BE2C (cell line): ENCODE data around the gene TMEM269.
A peak's percentile ranks its signal among the peaks of the same experiment; 100 is the strongest.
"Not testable (repeated sequence)": the region's sequence is repeated elsewhere in the genome, so short reads cannot be mapped to it uniquely, and the experiment has no call there.

Experiments
- DNase-seq: peaks from one replicate; pipeline ENCODE4 v3.0.0-alpha.2; 2020
- H3K27me3 ChIP-seq: fragments of 250-450 bp; sonication (Bioruptor Pico); 2 replicates; pipeline ENCODE4 v1.5.1; 2020; ENCODE audit warnings: mild to moderate bottlenecking
- H3K36me3 ChIP-seq: fragments of 250-450 bp; sonication (Bioruptor Pico); 2 replicates; pipeline ENCODE4 v1.5.1; 2020; ENCODE audit warnings: mild to moderate bottlenecking
- H3K4me1 ChIP-seq: fragments of 250-450 bp; sonication (Bioruptor Pico); 2 replicates; pipeline ENCODE4 v1.5.1; 2020
- H3K4me3 ChIP-seq: 2 replicates; pipeline ENCODE4 v1.5.1; 2011; ENCODE audit warnings: low read depth, low read length
- H3K9me3 ChIP-seq: fragments of 250-450 bp; sonication (Bioruptor Pico); 2 replicates; pipeline ENCODE4 v1.5.1; 2020
- TF ChIP-seq, protein P1 (sequence below): IDR thresholded peaks from 2 replicates; pipeline ENCODE4 v1.5.1; 2012; ENCODE audit warnings: mild to moderate bottlenecking, low read depth, low read length

Gene TMEM269

GRCh38 chr1:42806593-42806992, 21.8 kb downstream of the TMEM269 start:
- H3K9me3 ChIP-seq: no peaks in the 10 kb centered on the region
- H3K27me3 ChIP-seq: no peaks in the 10 kb centered on the region
- no peak overlapping the region for H3K4me3 ChIP-seq
- H3K4me1 ChIP-seq: 0 out of 2 replicates have a peak, but pooled peaks cover 3% of the 10 kb centered on the region
- TF ChIP-seq, protein P1, sequence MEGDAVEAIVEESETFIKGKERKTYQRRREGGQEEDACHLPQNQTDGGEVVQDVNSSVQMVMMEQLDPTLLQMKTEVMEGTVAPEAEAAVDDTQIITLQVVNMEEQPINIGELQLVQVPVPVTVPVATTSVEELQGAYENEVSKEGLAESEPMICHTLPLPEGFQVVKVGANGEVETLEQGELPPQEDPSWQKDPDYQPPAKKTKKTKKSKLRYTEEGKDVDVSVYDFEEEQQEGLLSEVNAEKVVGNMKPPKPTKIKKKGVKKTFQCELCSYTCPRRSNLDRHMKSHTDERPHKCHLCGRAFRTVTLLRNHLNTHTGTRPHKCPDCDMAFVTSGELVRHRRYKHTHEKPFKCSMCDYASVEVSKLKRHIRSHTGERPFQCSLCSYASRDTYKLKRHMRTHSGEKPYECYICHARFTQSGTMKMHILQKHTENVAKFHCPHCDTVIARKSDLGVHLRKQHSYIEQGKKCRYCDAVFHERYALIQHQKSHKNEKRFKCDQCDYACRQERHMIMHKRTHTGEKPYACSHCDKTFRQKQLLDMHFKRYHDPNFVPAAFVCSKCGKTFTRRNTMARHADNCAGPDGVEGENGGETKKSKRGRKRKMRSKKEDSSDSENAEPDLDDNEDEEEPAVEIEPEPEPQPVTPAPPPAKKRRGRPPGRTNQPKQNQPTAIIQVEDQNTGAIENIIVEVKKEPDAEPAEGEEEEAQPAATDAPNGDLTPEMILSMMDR: no peak
- no peaks in the 10 kb centered on the region for H3K36me3 ChIP-seq
- no peak for DNase-seq

GRCh38 chr1:42807056-42807668, 22.4 kb downstream of the TMEM269 start:
- Histone ChIP-seq H3K36me3 (no peaks in the 10 kb centered on the region), H3K27me3 (no peaks in the 10 kb centered on the region), H3K9me3 (no peaks in the 10 kb centered on the region), H3K4me1 (0 out of 2 replicates have a peak, but pooled peaks cover 3% of the 10 kb centered on the region), H3K4me3 (no peak overlapping the region)
- TF ChIP-seq, protein P1: no peak
- DNase-seq: no peak

GRCh38 chr1:42814815-42815214, 30.0 kb downstream of the TMEM269 start:
- not testable (repeated sequence) for H3K9me3 ChIP-seq, H3K36me3 ChIP-seq, H3K27me3 ChIP-seq, DNase-seq, H3K4me3 ChIP-seq, H3K4me1 ChIP-seq

GRCh38 chr1:42815941-42816584, 31.3 kb downstream of the TMEM269 start:
- no peaks in the 10 kb centered on the region for H3K9me3 ChIP-seq
- no peaks in the 10 kb centered on the region for H3K27me3 ChIP-seq
- H3K4me3 ChIP-seq: peak overlapping the region; percentile 71
- TF ChIP-seq, protein P1: no peak
- H3K4me1 ChIP-seq: 0 out of 2 replicates have a peak, but pooled peaks cover 3% of the 10 kb centered on the region
- H3K36me3 ChIP-seq: no peaks in the 10 kb centered on the region
- DNase-seq: no peak

DNA sequence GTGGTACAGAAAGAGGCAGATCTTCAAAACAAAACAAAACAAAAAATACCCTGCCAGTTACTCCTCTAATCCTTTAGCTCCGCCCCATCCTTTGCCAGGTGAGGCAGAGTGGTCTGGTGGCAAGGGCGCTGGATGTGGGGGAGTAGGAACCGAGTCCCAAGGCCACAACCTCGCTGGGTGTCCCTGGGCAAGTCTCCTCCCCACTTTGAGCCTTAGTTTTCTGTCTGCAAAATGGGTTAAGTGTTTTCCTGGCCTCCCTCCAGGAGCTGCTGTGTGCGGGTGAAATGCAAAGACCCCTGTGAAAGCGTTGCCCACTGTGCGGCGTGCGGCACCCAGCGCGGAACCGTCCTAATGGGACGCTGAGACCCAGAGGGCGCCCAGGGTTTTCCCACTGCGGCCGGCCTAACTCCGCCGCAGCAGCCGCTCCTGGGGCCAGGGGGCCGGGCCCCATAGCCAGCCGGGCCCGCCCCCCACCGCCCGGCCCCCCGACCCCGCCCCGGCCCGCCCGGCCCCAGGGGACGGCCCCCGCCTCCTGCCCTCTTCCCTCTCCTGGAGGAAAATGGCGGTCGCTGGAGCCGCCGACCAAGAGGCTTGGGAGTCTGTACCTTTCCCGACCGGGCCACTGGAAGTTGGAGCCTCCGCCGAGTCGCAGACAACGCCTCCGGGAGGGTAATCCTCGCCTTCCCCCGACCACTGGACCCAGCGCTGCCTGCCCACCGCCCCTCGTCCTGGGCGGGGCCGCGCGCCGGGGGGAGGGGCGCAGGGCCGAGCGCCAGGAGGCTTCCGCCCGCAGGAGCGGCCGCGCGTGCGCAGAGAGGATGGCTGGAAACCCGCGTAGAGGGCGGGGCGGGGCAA, 32.0 kb downstream of the TMEM269 start, which contains the start of the genes ERMAP and SVBP:
Gene ERMAP (plus strand): TSS at position 538 of the 855 bp plus-strand sequence. CDS start 13,327 bp downstream, outside the sequence.
Gene SVBP (minus strand): TSS at position 813 of the 855 bp plus-strand sequence. CDS start 853 bp downstream, outside the sequence.
- TF ChIP-seq, protein P1: no peak
- Histone ChIP-seq H3K36me3 (no peaks in the 10 kb centered on the region), H3K9me3 (no peaks in the 10 kb centered on the region), H3K4me3 (peak within 1 kb of the TSS; percentile 71), H3K4me1 (no peaks in the 10 kb centered on the region), H3K27me3 (no peaks in the 10 kb centered on the region)
- peak; percentile 88 for DNase-seq

- TF ChIP-seq, protein P1: no peak
- no peaks in the 10 kb centered on the region for H3K4me1 ChIP-seq
- no peaks in the 10 kb centered on the region for H3K36me3 ChIP-seq
- no peaks in the 10 kb centered on the region for H3K9me3 ChIP-seq
- no peak for DNase-seq
- no peaks in the 10 kb centered on the region for H3K27me3 ChIP-seq
- peak overlapping the region; percentile 55 for H3K4me3 ChIP-seq
These were observed 32.6 kb downstream of the TMEM269 start for GRCh38 chr1:42817440-42817767.
